Gastrocnemius medialis (tissue), 4 donors: ENCODE measurements around the gene ZYX. TPM values are rescaled to one million over a fixed set of nuclear protein-coding genes. Genes with fewer than 3 reads are reported as not detected.

ENCODE experiments used
- ATAC-seq, 2 donors: fragments of 150-250 bp; one replicate each; pipeline ENCODE4 v1.9.1; 2016
- DNase-seq, 2 donors: peaks; one replicate each; pipeline ENCODE4 v3.0.0-alpha.2; 2019
- H3K27ac ChIP-seq, 4 donors: fragments of 200-600 bp; sonication (generic); 1 replicate in 1 of 4; 2 replicates in 3 of 4; pipeline ENCODE4 v1.5.1; 2016 to 2018; ENCODE audit warnings: mild to moderate bottlenecking in 2 of 4, moderate library complexity in 1 of 4
- H3K27me3 ChIP-seq, 3 donors: fragments of 200-600 bp; sonication (generic) in 2 of 3; 1 replicate in 1 of 3; 2 replicates in 2 of 3; pipeline versions ENCODE4 v1.5.1 to v1.6.0; 2016 to 2019; ENCODE audit warnings: mild to moderate bottlenecking in 1 of 3, moderate library complexity in 1 of 3
- H3K36me3 ChIP-seq, 2 donors: fragments of 200-600 bp; sonication (generic) in 1 of 2; one replicate each; pipeline ENCODE4 v1.5.1; 2017 to 2018
- H3K4me1 ChIP-seq, 2 donors: fragments of 200-600 bp; sonication (generic) in 1 of 2; one replicate each; pipeline ENCODE4 v1.5.1; 2016 to 2017; ENCODE audit warnings: mild to moderate bottlenecking in 2 of 2
- H3K4me3 ChIP-seq, 4 donors: fragments of 200-600 bp; sonication (generic) in 3 of 4; 1 replicate in 1 of 4; 2 replicates in 3 of 4; pipeline ENCODE4 v1.5.1; 2016 to 2019; ENCODE audit warnings: mild to moderate bottlenecking in 2 of 4
- H3K9me3 ChIP-seq, 3 donors: fragments of 200-600 bp; sonication (generic) in 2 of 3; 1 replicate in 1 of 3; 2 replicates in 2 of 3; pipeline ENCODE4 v1.5.1; 2016 to 2019
- POLR2A ChIP-seq, 2 donors: fragments of 450-650 bp; IDR thresholded peaks; one replicate each; pipeline ENCODE4 v1.6.1; 2017; ENCODE audit warnings: antibody characterized with exemption in 2 of 2, mild to moderate bottlenecking in 2 of 2, moderate library complexity in 2 of 2
- in situ Hi-C, 4 donors: fragments of 200-750 bp; cut with MboI; loops; one replicate each; pipeline versions ENCODE4 v1.15.0 to v1.8.0; 2017; ENCODE audit warnings: low sequenced_read_pairs in 4 of 4
- intact Hi-C: fragments of 100-400 bp; cut with DNase I; formaldehyde crosslinking; loops from one replicate; pipeline ENCODE4 v1.15.1; 2023; ENCODE audit warnings: low total_unique reads
- total RNA-seq, 4 donors: library from RNA; depleted of rRNA; stranded (reverse); fragments of >200 nt; gene quantifications; one replicate each; pipeline versions ENCODE4 v1.1.0 to v1.2.3, GENCODE V29; 2016
- TF ChIP-seq, protein P1 (sequence below), 5 experiments: fragments of 450-650 bp in 3 of 5; fragments of 200-600 bp in 2 of 5; sonication (generic) in 2 of 5; IDR thresholded peaks in 4 of 5; conservative IDR thresholded peaks in 1 of 5; 1 replicate in 4 of 5; 2 replicates in 1 of 5; pipeline ENCODE4 v1.5.1; 2016 to 2019; ENCODE audit warnings: antibody characterized with exemption in 5 of 5, mild to moderate bottlenecking in 3 of 5, moderate library complexity in 3 of 5

ZYX gene
- total RNA-seq, 4 donors from 2014 or later = 27.1 to 81.8 (median 43.2) TPM

DNA sequence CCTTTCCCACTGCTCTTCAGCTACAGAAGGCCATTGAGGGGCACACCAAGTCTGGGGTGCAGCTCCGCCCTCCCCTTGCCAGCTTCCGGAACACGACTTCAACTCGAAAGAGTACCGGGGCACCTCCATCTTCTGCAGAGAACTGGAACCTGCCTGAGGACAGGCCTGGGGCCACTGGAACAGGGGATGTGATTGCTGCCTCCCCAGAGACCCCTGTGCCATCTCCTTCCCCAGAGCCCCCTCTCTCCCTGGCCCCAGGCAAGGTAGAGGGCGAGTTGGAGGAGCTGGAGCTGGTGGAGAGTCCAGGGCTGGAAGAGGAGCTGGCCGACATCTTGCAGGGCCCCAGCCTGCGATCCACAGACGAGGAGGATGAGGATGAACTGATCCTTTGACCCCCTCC lies 29.6 kb upstream of the ZYX start:
- in situ Hi-C loops (no loop called here), intact Hi-C loops (no loop called here)
- no peaks in the 10 kb centered on the region for H3K36me3 ChIP-seq
- no peak for DNase-seq
- no peaks in the 10 kb centered on the region for H3K27me3 ChIP-seq
- no peak overlapping the region for H3K4me3 ChIP-seq
- no peak for TF ChIP-seq POLR2A (IDR thresholded peaks at IDR 0.05)
- TF ChIP-seq, protein P1, sequence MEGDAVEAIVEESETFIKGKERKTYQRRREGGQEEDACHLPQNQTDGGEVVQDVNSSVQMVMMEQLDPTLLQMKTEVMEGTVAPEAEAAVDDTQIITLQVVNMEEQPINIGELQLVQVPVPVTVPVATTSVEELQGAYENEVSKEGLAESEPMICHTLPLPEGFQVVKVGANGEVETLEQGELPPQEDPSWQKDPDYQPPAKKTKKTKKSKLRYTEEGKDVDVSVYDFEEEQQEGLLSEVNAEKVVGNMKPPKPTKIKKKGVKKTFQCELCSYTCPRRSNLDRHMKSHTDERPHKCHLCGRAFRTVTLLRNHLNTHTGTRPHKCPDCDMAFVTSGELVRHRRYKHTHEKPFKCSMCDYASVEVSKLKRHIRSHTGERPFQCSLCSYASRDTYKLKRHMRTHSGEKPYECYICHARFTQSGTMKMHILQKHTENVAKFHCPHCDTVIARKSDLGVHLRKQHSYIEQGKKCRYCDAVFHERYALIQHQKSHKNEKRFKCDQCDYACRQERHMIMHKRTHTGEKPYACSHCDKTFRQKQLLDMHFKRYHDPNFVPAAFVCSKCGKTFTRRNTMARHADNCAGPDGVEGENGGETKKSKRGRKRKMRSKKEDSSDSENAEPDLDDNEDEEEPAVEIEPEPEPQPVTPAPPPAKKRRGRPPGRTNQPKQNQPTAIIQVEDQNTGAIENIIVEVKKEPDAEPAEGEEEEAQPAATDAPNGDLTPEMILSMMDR (IDR thresholded peaks at IDR 0.05 in 4 of 5, conservative IDR thresholded peaks at IDR 0.05 in 1 of 5) = no peak
- H3K27ac ChIP-seq = no peak overlapping the region
- no peaks in the 10 kb centered on the region for H3K4me1 ChIP-seq
- ATAC-seq = no peak
- H3K9me3 ChIP-seq = no peaks in the 10 kb centered on the region

DNA sequence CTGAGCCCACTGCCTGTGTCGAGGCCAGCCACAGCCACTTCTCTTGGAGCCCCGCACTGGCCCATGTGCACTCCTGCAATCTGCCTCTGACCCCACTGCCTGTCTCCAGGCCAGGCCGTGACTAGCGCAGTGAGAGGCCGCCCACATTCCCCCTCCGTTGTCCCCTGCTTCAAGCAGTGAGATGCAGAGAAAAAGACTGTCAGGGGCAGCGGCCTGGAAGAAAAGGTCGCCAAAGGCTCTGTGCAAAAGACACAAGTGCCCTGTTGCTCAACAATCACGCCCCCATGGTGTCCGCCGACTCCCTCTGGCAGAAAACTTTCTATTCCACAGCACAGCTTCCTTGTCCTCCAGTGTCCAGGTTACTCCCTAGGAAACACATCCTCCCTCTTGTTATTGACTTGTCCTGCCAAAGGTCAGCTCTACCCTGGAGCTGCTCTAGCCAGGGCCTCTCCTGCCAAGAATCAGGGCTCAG lies 28.6 kb upstream of the ZYX start:
- no peak overlapping the region for H3K27ac ChIP-seq
- TF ChIP-seq POLR2A (IDR thresholded peaks at IDR 0.05) = no peak
- TF ChIP-seq, protein P1 (IDR thresholded peaks at IDR 0.05 in 4 of 5, conservative IDR thresholded peaks at IDR 0.05 in 1 of 5) = no peak
- H3K4me1 ChIP-seq = no peaks in the 10 kb centered on the region
- H3K27me3 ChIP-seq = no peaks in the 10 kb centered on the region
- no peak overlapping the region for H3K4me3 ChIP-seq
- no peak for ATAC-seq
- intact Hi-C loops (no loop called here), in situ Hi-C loops (no loop called here)
- H3K36me3 ChIP-seq = no peaks in the 10 kb centered on the region
- DNase-seq = no peak
- H3K9me3 ChIP-seq = no peaks in the 10 kb centered on the region

DNA sequence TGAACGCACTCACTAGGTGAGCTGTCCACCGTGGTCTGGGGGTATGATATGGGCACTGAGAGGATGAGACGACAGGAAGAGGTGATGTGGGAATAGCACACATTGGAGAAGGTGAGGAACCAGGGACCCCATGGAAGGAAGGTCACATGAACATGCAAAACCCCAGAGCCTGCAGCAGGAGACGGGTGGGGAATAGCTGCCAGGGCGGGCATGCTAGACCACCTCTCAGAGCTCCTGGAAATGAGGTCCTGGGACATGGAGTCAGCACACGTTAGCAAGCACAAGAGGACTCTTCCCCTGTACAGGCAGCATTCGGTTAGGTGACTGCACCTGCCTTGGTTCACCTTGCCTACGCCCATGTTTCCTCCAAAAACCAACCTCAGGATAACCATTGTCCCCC lies 26.8 kb upstream of the ZYX start:
- Histone ChIP-seq H3K27me3 (no peaks in the 10 kb centered on the region), H3K27ac (no peak overlapping the region), H3K9me3 (no peaks in the 10 kb centered on the region), H3K36me3 (no peaks in the 10 kb centered on the region), H3K4me3 (no peak overlapping the region), H3K4me1 (no peaks in the 10 kb centered on the region)
- intact Hi-C loops (no loop called here), in situ Hi-C loops (no loop called here)
- TF ChIP-seq, protein P1 (IDR thresholded peaks at IDR 0.05 in 4 of 5, conservative IDR thresholded peaks at IDR 0.05 in 1 of 5) = no peak
- no peak for TF ChIP-seq POLR2A (IDR thresholded peaks at IDR 0.05)
- no peak for DNase-seq
- no peak for ATAC-seq

DNA sequence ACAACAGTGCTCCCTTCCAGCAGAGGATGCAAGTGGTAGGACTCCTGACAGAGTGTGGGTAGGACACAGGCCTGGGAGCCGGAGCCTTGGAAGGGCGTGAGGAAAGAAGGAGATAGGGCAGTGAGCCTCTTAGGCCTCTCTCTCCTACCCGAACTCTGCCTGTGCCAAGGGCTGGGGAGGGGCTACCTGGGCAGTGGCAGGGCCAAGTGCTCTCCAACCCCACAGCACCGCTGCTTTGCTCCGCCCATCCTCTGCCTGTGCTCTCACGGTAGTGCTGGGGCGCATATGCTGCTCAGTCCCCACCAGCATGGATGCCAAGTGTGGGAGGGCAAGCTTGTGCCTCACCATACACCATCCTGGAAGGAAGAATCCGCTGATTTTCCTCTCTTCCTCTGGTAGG lies 26.2 kb upstream of the ZYX start:
- no peaks in the 10 kb centered on the region for H3K36me3 ChIP-seq

More for the DNA sequence above, 26.2 kb upstream of the ZYX start:
- Histone ChIP-seq H3K4me1 (no peaks in the 10 kb centered on the region), H3K4me3 (no peak overlapping the region), H3K27ac (no peak overlapping the region), H3K9me3 (no peaks in the 10 kb centered on the region), H3K27me3 (peaks cover 0 to 5% (median under 1%) of the 10 kb centered on the region in 3 donors)
- intact Hi-C loops = no loop called here
- DNase-seq (no peak), ATAC-seq (no peak)
- no peak for TF ChIP-seq POLR2A (IDR thresholded peaks at IDR 0.05)
- TF ChIP-seq, protein P1 (IDR thresholded peaks at IDR 0.05 in 4 of 5, conservative IDR thresholded peaks at IDR 0.05 in 1 of 5) = no peak
- in situ Hi-C loops = no loop called here
